CD4-positive, alpha-beta T cell treated with Interleukin-10 for 1 hour (primary cell): Measurements from ENCODE around the gene DDX10.

ENCODE experiments used
- DNase-seq: peaks from one replicate; pipeline ENCODE4 v3.0.0-alpha.2; 2020

DDX10 gene

DNA sequence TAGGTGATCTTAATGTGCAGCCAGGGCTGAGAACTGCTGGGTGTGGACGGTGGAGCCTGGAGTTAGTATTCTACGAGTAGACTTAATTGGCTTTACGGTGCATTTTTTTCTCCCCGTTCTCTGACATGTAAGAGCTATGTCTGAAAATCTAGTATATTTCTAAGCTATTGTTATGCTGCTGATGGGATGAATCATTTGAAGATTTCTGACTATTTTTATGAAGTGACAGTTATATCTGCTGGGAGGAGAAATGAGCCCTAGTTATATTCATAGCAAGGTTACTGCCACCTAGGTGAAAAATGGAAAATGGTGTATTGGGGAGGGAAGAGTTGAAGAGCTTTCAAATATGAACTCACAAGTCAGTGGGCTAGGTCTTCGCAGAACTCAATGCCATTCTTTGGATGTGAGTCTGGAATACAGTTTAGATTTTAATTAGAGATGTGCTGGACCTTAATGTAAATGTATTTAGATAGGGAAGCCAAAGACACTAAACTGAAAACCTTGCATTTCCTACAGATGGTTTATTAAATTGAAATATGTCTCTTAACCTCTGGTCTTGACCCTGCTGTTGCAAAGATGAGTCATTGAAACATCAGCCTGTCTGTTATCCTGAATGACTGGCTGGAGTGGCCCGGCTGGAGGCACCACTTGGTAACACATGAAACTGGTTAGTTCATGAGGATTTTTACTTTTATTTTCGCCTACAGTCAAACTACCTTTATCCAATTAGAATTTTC, 293.7 kb downstream of the DDX10 start:
- no peak for DNase-seq

DNA sequence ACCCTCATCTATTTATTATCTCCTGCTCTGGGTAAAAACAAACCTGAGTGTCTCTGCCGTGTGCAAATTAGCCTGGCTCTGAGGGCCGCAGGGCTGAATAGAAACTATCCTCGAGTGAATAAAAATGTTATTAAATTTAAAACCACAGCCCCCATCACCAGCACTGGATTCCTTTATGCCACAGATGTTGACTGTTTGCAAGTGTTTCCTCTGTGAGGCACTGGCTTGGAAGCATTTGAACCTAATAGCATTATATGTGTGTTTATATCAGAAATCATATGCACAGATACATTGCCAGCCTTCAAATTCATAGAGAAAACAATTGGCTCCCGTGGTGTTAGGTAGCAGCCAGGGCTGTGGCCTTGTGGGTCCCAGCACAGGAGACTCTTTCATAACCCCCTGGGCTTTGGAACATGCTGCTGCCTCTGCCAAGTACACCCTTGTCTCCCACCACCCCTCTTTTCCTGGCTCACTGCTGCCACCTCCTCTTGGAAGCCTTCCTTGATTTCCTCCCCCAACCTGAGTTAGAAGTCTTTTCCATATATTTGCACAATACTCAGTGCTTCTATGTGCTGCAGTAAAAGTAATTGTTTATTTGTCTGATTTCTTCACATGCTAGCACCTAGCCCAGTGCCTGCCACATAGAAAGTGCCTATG, 294.4 kb downstream of the DDX10 start:
- no peak for DNase-seq

DNA sequence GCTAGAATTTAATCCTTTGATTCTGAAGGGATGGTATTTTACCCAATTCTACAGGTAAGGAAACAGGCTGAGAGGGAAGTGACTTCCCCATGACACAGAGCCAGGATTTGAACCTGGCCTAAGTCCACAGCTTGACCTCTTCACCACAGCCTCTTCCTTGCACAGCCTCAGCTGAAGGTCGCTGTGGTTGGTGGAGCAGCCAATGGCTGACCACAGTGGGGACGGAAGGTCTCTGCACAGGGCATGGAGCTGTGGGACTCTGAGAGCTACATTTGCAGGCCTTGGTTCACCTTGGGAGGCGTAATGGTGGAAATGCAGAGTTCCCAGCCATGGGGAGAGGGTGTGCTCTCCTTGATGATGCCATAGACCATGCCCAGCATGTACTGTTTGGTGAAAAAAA, 295.0 kb downstream of the DDX10 start:
- no peak for DNase-seq

DNA sequence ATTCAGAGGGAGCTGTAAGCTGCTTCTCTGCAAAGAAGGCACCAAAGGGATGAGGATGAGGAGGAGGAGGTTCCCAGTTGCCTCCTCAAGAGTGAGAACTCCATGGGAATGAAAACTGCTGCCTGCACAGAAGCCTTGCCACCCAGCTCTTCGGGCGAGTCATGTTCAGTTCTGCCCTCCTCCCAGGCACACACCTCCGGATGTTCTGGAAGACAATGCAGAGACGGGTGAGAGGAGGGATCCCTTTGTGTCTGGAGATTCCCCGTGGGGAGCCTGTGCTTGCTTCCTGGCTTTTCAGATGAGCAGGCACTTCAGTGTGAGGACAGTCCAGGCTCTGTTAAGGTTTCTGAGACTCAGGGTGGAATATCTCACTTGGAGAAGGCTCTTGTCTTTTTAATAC, 295.6 kb downstream of the DDX10 start:
- no peak for DNase-seq

DNA sequence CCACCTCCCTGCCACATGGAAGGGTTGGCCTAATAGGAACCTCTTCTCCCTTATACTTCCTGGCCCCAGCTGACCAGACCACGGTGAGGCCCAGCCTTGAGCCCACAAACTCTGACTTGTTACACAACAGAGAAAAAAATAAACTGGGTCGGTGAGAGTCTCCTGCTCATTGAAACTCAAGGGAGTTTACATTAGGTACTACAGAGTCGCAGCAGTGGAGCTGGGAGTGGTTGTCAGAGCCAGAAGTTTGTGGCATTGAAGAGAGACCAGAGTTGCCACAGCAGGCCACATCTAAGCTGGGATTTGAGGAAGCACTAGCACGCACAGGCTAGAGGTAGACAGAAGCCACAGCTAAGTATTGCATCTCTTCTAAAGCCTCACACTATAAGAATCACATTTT, 296.2 kb downstream of the DDX10 start:
- no peak for DNase-seq

DNA sequence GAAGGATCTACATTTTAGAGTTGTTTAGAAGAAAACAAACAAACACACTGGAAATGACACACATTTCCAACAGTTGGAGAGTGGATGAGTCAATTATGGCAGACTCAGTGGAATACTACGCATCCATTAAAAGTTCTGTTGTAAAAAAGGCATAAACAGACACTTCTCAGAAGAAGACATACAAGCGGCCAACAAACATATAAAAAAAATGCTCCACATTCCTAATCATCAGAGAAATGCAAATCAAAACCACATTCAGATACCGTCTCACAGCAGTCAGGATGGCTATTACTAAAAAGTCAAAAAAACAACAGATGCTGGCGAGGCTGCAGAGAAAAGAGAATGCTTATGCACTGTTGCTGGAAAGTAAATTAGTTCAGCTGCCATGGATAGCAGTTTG, 298.2 kb downstream of the DDX10 start:
- no peak for DNase-seq

DNA sequence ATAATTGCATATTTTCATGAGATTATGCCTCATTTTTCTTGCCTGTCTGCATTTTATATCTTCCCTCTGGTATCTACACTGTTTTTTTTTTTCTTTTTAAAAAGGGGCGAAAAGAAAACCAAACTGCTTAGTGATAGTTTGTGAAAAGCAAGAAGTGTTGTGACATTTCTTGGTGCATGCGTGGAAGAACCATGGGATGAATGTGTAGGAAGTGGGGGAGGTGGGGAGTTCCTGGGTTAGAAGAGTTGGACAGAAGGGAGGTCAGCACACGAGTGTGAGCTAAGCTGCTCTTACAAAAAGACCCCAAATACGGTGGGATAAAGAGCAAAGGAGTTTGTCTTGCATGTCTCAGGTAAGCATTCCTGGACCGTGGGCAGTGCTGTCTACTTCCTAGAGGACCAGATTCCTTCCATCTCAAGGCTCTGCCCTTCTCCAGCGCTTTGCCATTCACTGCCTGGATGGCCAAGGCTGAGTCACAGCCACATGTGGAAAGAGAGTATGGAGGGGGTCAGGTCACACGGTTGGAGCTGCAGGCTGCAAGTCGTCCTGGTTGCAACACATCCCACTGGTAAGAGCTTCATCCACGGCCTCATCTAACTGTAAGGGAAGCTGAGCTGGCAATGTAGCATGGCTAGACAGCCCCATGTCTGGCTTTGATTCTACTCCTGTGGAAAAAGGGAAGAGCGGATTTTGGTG, 300.6 kb downstream of the DDX10 start:
- DNase-seq = no peak

DNA sequence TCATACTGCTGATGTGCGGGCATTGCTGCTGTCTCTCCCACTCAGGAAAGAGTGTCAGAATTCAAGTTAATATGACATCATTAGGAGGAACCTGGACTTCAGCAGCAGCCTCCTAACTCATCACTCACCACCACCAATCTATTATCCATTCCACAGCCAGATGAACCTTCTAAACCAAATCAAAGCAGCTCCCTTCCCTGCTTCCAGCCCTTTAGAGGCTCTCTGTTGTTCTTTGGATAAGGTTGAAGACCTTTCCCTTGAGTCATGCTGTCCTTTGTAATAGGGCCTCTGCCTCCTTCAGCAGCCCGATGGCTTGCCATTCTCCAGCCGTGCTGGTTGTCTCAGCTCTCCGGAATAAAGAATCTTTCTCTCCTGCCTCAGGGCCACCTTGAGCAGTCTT, 301.3 kb downstream of the DDX10 start:
- no peak for DNase-seq

DNA sequence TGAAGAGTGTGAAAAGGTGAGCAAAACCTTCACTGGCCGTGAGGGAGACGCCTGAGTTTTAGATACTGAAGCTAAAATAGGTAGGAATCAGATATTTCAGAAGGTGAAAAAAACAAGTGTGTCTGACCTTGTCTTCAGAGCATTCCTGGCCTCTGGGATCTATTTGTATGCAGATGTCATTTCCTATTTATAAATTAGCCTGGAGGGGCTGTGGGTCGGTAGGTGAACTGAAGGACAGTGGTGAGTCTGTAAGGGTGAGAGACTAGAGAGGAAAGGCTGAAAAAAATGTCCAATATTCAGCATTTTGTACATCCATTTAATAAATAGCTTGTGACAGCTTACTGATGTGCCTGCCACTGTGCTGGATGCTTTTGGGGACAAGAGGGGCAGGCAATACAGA, 302.1 kb downstream of the DDX10 start:
- no peak for DNase-seq

DNA sequence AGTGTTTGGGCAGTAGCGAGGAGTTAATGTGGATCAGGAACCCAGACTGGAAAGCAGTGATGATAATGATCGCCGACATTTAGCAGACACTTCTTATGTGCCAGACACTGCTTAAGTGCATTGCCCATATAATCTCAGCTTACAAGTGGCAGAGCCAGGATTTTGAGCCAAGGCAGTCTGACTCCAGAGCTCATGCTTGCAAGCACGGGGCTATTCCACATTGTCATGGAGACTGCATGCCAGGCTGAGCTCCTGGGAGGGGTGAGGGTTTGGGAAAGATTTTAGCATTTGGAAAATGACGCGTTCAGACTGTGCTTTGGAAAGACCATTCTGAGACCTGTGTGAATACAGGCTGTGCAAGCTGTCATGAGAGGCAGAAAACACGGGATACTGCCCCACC, 302.7 kb downstream of the DDX10 start:
- no peak for DNase-seq

DNA sequence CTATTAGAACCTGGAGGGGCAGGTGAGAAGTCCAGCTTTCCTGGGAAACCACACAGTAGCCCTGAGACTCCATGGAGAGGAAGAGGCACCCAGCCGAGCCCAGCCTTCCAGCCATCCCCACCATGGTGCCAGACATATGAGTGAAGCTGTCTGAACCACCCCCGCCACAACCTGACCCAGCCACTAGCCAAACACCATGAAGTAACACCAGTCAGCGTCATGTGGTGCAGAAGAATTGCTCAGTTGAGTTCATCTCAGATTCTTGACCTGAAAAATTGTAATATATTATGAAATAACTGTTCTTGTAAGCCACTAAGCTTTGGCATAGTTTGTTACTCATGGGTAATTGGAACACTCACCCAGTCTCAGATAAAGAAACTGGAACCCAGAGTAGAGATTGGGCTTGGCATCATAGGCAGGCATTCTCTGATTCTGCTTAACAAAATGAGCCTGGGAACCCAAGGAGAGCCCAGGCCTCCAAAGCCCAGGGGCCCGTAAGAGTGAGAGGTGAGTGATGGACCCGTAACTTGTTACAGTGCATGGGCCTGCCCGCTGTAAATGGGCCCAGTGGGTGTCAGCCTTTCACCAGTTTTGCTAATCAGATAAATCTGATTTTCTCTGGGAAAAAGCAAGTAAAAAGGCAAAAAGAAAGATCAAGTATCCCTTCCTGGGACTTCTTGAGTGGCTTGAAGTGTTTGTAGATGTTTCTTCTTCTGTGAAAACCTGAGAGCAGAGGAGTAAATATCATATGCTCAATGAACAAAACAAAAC, 305.5 kb downstream of the DDX10 start:
- DNase-seq = no peak

DNA sequence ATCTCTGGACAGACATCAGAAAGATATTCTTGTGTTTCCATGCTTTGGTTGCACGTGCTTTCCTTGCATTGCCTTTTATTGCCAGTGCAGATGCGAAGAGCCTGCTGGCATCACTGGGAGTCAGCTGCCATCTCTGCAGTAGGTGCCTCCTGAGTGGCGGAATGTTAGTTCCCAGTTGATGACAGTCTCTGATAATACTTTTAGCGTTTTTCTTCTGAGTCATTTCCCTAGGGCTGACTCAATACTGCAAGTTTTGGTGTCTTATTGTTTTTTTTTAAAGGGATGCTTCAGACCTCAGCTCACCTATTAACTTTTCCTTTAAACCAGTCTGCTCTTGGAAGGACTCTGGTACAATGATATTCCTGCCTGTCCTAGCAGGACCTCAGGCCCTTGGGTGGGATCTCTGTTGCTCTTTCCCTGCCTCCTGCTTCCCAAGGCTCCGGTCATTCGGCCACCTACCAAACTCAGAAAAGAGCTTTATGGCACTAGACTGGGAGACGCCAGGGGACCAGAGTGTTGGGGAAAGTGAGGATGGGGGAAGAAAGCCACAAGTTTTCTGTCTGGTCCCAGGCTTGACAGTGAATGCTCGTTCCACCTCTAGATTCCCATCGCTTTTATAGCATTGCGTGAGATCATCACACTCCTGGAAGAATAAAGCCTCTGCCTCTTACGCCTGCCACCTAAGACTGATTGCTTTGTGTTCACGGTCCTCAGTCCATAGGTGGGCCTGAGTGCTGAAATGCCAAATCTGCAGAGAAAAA, 308.7 kb downstream of the DDX10 start:
- DNase-seq = no peak

DNA sequence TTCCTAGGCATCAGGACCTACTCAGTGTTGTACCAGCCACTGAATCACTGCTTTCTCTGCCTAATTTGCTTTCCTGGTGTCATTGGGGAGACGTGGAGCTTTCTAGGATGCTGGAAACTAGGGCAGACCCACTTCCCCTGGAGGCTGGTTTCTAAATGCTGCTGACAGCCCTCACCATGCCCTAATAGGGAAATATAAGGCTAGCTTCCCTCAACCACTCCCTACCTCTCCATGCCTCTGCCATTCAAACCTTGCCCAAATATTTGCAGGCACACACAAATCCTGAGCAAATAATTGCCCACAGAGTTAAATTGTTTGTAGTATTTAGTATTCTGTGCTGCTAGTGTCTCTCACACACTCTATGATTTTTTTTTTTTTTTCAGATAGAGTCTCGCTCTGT, 310.2 kb downstream of the DDX10 start:
- no peak for DNase-seq

DNA sequence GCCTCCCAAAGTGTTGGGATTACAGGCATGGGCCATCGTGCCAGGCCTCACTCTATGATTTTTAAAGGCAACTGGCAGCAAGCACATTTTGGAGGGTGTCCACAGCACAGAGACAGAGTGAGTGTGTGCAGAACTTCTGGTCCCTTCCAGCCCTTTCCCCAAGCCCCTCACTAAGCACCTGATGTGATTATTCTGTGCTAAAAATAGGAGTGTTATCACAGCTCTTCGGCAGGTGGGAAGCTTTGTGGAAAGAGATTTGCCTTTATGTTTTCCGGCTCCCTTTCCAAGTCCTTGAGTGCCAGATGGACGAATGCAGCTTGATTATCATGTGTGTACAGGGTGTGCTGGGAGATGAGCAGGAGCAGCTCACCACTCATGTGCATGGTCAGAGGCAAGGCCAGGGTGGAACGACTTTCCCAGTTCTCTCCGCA, 310.8 kb downstream of the DDX10 start:
- DNase-seq = no peak

DNA sequence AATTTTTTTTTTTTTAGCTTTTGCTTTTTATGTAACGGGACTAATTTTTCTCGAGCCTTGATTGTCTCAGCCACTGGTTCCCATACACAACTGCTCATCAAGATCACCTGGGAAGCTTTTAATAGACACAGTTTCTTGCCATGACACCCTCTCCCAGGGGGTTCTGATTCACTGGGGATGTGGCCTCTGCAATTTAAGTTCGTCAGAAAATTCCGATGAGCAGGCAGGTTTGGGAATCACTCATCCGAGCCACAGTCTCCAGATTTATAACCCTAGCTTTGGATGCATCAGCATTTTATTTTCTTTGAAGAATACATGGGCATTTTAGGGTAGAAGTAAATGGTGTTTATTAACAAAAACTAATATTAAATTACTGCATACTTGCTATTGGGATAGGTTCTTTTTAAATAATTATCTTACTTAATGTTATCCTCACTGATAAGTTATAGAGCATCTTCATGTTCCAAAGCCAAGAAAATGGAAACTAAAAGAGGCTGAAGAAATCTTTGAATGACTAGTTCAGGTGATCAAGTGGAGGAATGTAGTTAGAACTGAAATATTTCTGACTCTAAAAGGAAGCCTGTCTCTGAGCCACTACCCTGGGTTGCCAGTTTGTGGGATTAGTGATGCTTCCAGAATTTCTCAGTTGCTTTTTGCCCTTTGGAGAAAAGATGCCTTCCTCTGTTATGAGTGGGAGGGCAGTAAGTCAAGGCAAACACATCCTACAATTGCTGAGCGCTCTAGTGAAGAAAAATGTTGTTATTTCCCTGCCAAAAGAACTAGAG, 319.0 kb downstream of the DDX10 start:
- DNase-seq = no peak

DNA sequence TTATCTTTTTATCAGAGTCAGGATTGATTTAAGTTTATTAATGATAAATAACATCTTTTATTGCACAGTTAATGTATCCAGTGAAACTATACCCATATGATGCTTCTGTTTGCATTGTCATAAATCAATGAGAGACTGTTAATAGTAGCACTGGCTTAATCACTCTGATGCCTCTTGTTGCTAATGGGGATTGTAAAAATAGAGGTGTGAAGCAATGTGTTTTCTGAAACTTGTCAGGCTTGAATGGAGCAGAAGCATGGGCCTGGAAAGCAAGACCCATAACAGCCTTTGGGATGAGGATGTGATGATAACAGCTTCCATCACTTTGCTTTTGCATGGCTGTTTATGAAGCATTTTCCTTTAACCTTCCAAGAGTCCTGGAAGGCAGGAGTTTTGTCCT, 319.7 kb downstream of the DDX10 start:
- DNase-seq = no peak

DNA sequence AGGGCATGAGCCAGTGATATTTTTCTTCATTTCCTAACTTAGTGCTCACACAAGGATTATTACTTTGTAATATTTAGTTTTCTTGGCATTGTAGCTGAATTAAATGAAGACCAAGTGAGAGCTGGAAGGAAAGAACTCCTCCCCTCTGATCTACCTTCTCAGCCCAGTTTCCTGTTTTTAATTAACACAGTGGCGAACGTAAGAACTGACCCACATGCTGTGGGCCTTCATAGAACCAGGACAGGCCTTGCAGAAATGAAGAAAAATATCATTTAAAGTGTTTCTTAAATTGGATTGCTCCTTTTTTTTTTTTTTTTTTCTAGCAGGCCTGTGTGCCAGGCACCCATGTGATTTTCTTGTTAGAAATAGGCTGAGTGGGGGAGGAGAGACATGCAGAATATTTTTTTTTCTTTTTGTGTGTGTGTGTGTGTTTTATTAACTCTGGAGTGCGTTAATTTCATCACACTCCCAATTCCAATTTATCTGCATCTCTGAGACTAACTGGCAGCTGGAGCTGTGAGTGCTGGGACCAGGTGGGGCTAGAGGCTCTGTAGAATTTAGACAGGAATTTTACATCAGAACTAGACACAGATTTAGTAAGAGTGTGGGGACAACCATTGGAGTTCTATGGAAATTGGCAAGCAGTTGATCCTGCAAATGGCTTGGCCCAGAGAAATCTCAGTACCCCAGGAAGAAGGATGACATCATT, 320.5 kb downstream of the DDX10 start:
- no peak for DNase-seq

DNA sequence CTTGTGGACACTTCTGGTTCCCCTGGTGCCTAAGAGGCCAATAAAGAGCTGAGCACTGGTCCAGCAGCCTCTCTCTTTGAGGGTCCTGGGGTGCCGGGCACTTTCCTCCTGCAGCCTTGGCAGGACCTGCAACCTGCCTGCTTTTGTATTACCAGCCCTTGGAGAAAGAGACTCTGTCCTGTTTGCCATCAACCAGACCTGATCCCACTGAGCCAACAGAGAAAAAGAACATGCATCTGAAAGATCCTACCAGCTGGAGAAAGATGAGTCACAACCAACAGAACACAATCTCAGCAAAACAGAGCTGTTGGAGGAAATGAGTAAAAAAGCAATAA, 321.0 kb downstream of the DDX10 start:
- DNase-seq = no peak
